ENCODE data around the gene INTS1.

INTS1 gene

GRCh38 chr7:1503816-1504775 is at the start of gene INTS1:
Gene INTS1, minus strand, starts transcription at chr7:1504389. Its CDS starts 429 bp downstream, at chr7:1503960.
- no peak for TF ChIP-seq JUND (IDR thresholded peaks at IDR 0.05; ENCODE audit: low read depth)
- peak; percentile 97 to 98 for DNase-seq (ENCODE audit: low read depth in 1 of 2, low spot score in 1 of 2)
- in situ Hi-C loops (cut with HindIII; ENCODE audit: low pct_unique_long_range_greater_than_20kb, low sequenced_read_pairs) = no loop called here

GRCh38 chr7:1553512-1554210 is 49.5 kb upstream of the INTS1 start:
- DNase-seq (ENCODE audit: low read depth in 1 of 2, low spot score in 1 of 2) = no peak
- no peak for TF ChIP-seq JUND (IDR thresholded peaks at IDR 0.05; ENCODE audit: low read depth)
- in situ Hi-C loops (cut with HindIII; ENCODE audit: low pct_unique_long_range_greater_than_20kb, low sequenced_read_pairs) = no loop called here

- in situ Hi-C loops (cut with HindIII; ENCODE audit: low pct_unique_long_range_greater_than_20kb, low sequenced_read_pairs) = no loop called here
- no peak for DNase-seq (ENCODE audit: low read depth in 1 of 2, low spot score in 1 of 2)
- no peak for TF ChIP-seq JUND (IDR thresholded peaks at IDR 0.05; ENCODE audit: low read depth)
Measured at GRCh38 chr7:1552200-1552599, 48.0 kb upstream of the INTS1 start.

- in situ Hi-C loops (cut with HindIII; ENCODE audit: low pct_unique_long_range_greater_than_20kb, low sequenced_read_pairs) = no loop called here
- no peak for DNase-seq (ENCODE audit: low read depth in 1 of 2, low spot score in 1 of 2)
- TF ChIP-seq JUND (IDR thresholded peaks at IDR 0.05; ENCODE audit: low read depth) = no peak
Measured at GRCh38 chr7:1550846-1551155, 46.6 kb upstream of the INTS1 start.

GRCh38 chr7:1550005-1550845 is 46.0 kb upstream of the INTS1 start:
- no peak for DNase-seq (ENCODE audit: low read depth in 1 of 2, low spot score in 1 of 2)
- in situ Hi-C loops (cut with HindIII; ENCODE audit: low pct_unique_long_range_greater_than_20kb, low sequenced_read_pairs) = no loop called here
- TF ChIP-seq JUND (IDR thresholded peaks at IDR 0.05; ENCODE audit: low read depth) = no peak

- no peak for DNase-seq (ENCODE audit: low read depth in 1 of 2, low spot score in 1 of 2)
- no peak for TF ChIP-seq JUND (IDR thresholded peaks at IDR 0.05; ENCODE audit: low read depth)
- in situ Hi-C loops (cut with HindIII; ENCODE audit: low pct_unique_long_range_greater_than_20kb, low sequenced_read_pairs) = no loop called here
Measured at GRCh38 chr7:1549357-1550004, 45.3 kb upstream of the INTS1 start.

GRCh38 chr7:1548944-1549343 is 44.8 kb upstream of the INTS1 start:
- TF ChIP-seq JUND (IDR thresholded peaks at IDR 0.05; ENCODE audit: low read depth) = no peak
- in situ Hi-C loops (cut with HindIII; ENCODE audit: low pct_unique_long_range_greater_than_20kb, low sequenced_read_pairs) = no loop called here
- no peak for DNase-seq (ENCODE audit: low read depth in 1 of 2, low spot score in 1 of 2)

GRCh38 chr7:1548438-1548831 is 44.2 kb upstream of the INTS1 start:
- in situ Hi-C loops (cut with HindIII; ENCODE audit: low pct_unique_long_range_greater_than_20kb, low sequenced_read_pairs) = no loop called here
- no peak for DNase-seq (ENCODE audit: low read depth in 1 of 2, low spot score in 1 of 2)
- TF ChIP-seq JUND (IDR thresholded peaks at IDR 0.05; ENCODE audit: low read depth) = no peak

- TF ChIP-seq JUND (IDR thresholded peaks at IDR 0.05; ENCODE audit: low read depth) = no peak
- no peak for DNase-seq (ENCODE audit: low read depth in 1 of 2, low spot score in 1 of 2)
- in situ Hi-C loops (cut with HindIII; ENCODE audit: low pct_unique_long_range_greater_than_20kb, low sequenced_read_pairs) = no loop called here
Measured at GRCh38 chr7:1547777-1548437, 43.7 kb upstream of the INTS1 start.

GRCh38 chr7:1546909-1547776 is 43.0 kb upstream of the INTS1 start:
- no peak for TF ChIP-seq JUND (IDR thresholded peaks at IDR 0.05; ENCODE audit: low read depth)

More at GRCh38 chr7:1546909-1547776, 43.0 kb upstream of the INTS1 start:
- DNase-seq (ENCODE audit: low read depth in 1 of 2, low spot score in 1 of 2) = no peak
- in situ Hi-C loops (cut with HindIII; ENCODE audit: low pct_unique_long_range_greater_than_20kb, low sequenced_read_pairs) = no loop called here
